Dedifferentiated amniotic fluid mesenchymal stem cell (primary cell): ENCODE data around the gene REELD1.
A peak's percentile ranks its signal among the peaks of the same experiment; 100 is the strongest.

Source experiments
- DNase-seq: peaks from one replicate; pipeline ENCODE4 v3.0.0-alpha.2; 2016; ENCODE audit errors: extremely low spot score

REELD1 gene

GRCh38 chr4:146214238-146214637, at the start of gene REELD1:
TSS of gene REELD1 (plus strand) at chr4:146214538. CDS start at chr4:146216953, 2,415 bp downstream.
- no peak for DNase-seq

GRCh38 chr4:146165221-146165620, 49.1 kb upstream of the REELD1 start:
- DNase-seq, result no peak

GRCh38 chr4:146165840-146166239, 48.5 kb upstream of the REELD1 start:
- peak; percentile 55 for DNase-seq

DNA sequence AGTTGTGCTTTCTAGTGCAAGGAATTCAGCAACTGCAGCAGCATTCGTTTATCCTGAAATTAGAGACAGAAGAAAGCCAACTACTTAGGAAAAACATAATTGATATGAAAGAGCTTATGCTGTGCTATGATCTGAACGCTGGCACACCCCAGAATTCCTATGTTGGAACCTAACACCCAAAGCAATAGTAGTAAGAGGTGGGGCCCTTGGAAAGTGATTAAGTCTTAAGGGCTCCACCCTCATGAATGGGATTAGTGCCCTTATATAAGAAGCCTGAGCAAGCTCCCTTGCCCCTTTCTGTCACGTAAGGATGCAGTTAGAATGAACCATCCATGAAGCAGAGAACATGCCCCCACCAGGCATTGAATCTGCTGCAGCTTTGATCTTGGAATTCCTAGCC, 44.2 kb upstream of the REELD1 start:
- DNase-seq, result no peak

GRCh38 chr4:146175541-146176453, 38.5 kb upstream of the REELD1 start, which contains the start of gene LSM6:
TSS of gene LSM6 (plus strand) at chr4:146175718. CDS start at chr4:146182922, 7,204 bp downstream.
- DNase-seq, result peak; percentile 88

DNA sequence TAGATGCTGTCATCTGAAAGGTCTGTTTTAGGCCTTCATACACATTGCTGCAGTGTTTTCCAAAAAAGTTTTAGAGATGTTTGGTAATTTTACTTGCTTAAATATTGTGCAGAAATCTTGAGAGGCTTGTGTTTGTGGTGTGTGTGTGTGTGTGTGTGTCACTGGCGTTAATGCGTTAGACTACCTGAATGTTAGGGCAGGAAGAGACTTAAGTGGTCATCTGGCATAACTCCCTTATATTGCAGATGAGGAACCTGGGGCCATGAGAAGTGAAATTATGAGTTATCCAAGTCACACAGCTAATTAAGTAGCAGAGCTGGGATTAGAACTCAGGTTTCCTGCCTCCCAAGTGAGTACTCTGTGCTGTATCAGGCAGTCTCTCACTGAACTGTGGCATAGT, 37.4 kb upstream of the REELD1 start:
- DNase-seq, result no peak

- no peak for DNase-seq
These were observed 36.2 kb upstream of the REELD1 start for GRCh38 chr4:146178126-146178525.

DNA sequence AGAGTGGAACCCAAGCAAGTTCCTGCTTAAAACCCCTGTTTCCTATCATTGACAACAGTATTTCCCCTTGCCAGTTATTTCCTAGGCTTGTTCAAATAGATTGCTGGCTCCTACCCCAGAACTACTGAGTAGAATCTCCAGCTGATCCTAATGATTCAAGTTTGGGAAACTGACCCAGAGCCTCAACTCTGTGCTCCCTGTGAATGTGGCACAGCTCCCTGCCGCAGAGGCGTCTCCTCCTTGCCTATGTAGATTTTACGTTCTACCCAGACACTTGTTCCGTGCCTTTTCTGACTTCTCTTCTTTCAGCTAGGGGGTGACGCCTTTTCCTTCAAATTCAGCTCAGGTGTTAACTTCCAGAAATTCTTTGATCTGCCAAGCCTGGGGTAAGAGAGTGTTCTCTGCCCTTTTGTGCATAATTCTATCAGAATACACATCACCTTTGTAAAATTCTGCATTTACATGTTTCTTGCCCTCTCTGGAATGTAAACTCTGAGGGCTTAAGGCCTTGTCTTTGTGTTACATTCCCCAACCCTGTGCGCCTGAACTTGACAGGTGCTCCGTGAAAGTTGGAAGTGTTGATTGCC, 34.5 kb upstream of the REELD1 start:
- DNase-seq, result no peak

DNA sequence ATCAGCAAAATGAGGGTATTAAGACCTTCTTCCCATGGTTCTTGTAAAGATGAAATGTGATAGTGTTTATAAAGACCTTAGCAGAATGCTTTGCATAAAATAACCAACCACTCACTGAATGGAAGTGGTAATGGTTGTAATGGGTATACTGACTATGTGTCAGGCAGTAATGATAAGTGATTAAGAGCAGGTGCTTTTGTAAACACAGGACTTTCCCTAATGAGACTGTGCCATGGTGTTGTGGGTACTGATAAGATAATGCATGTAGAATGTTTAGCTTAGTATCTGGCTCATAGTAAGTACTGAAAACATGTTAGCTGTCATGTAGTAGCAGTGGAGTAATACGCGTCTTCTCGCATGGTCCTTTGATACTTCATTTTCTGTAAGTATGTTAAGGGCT, 31.9 kb upstream of the REELD1 start:
- no peak for DNase-seq

GRCh38 chr4:146183209-146183608, 31.1 kb upstream of the REELD1 start:
- DNase-seq, result no peak

DNA sequence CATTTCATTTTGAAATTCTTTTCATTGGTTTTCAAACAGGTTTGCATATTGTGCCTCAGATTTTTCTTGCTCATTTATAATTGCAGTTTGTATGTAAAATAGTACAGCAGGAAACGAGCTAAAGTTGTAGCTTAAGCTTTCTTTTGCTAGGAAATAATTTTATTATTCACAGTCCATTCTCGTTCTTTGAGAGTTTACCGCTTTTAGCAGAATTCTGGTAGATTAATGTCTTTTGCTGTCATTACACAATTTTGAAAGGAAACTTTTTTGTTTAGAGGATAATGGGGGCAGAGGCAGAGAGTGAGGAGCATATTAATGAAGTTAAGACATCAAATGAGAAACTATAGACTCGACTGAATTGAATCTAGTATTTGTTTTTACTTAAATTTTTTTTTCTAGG, 28.3 kb upstream of the REELD1 start:
- DNase-seq, result no peak

DNA sequence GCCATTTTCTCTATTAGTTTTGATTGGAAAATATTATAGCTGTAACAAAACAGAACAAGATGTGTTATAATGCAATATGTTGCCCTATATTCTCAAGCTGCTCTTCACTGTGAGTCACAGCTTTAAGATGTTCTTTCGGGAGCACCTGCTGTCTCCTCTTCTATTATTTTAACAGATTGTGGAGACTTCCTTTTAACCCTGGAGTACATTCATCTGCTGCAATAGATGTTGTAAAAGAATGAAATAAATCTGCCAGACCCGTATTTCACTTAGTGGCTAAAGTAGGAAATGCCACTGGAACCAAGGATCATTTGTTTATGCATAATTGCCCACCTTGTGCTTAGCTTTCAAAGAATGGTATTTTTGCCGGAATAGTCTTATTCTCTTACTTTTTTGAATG, 27.7 kb upstream of the REELD1 start:
- DNase-seq, result no peak

DNA sequence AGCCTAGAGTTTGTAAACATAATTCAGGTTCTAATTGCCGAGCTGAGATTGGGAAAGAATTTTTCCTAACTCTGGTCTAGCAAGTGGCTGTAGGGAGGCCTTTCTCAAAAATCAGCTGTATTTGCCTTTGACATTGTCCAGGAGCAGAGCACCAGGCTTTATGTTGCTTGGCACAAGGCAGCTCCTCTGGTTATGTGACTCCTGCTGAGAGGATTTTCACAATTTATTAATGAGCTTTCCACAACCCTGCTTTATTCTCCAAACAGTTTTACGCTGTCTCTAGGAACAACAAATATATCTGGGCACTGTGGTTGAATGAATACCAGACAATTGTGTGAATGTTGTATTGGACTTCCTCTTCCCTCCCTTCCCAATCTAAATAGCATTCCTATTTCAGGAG, 23.9 kb upstream of the REELD1 start:
- DNase-seq, result no peak

DNA sequence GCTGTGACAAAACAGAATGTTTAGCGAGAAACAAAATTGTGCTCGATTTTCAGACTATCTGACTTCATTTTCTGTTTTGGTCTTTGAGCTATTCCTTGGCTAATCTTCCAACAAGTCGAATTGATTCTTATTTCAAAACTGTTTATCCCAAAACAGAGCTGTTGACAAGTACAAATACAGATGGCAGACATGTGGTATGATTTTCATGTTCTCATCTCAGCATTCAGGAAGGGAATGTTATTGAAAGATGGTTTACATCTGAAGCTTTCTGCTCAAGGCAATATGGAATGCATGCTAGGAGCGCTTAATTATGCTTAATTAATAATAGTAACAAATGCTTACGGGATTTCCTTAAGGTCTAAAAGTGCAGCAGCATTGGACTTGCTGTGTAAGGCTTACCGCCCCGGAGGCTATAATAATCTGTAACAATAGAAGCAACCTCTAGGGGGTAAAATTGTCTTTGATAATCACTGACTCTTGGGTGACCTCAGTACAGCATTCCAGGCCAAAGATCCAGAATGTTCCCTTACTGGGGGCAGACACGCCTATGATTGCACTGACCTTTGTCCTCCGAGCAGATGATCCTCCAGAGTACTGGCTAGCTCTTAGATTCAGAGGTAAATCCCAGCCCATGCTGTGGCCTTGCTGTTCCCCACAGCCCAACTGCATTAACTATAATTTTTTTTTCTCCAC, 22.4 kb upstream of the REELD1 start:
- no peak for DNase-seq

GRCh38 chr4:146193628-146194027, 20.7 kb upstream of the REELD1 start:
- no peak for DNase-seq

GRCh38 chr4:146194212-146194611, 20.1 kb upstream of the REELD1 start:
- no peak for DNase-seq

DNA sequence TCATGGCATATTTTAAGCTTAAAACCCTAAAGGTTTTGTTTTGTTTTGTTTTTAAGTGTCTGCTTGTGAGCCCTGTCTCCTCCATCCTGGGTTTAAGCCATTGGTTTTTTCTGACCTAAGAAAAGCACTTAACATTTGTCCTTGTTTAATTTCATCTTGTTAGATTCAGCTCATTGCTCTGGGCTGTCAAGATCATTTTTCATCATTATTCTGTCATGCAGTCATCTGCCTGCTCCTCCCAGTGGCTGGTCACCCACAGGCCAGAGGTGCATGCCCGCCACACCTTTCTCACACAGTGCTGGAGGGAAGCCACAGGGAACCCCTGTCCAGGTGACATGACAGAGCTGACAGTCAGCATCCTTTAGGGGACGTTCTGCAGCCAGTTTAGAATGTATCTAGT, 11.7 kb upstream of the REELD1 start:
- no peak for DNase-seq

- DNase-seq, result no peak
These were observed 6.9 kb upstream of the REELD1 start for GRCh38 chr4:146207410-146207809.

DNA sequence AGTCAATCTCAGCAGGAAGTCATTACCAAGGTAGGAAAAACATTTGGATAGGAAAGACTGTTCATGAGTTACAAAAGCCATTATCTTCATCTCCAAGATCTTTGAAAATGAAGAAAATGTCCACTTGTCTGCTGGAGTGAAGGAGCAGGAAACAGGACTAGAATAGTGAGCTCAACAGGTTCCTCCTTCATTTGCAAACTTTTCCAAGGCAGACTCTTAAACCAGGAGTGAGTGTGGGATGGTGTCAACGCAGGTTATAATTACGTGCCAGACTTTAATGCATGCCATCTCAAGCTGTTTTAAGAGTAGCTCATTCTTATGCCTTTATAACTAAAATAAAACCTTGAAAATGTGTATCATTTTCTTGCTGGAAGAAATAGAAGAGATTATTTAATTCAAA, 3.4 kb upstream of the REELD1 start:
- no peak for DNase-seq

- DNase-seq, result no peak
These were observed 2.9 kb upstream of the REELD1 start for GRCh38 chr4:146211440-146211839.

DNA sequence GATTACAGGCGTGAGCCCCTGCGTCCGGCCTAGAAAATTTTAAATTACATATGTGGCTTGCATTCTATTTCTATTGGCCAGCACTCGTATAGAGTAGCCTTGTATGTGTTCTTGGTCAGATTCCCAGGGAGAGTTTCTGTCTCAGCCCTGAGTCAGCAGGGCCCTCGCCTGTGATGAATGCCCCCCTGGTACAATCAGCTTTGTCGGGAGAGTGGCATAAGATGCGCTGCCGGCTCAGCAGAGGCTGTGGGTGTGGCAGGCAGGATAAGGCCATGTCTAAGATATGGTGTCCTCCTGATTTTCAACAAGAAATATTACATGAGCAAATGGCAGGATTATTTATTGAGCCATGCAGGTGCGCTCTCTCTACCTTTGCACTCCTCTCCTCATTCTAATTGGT, 1.6 kb upstream of the REELD1 start:
- no peak for DNase-seq

DNA sequence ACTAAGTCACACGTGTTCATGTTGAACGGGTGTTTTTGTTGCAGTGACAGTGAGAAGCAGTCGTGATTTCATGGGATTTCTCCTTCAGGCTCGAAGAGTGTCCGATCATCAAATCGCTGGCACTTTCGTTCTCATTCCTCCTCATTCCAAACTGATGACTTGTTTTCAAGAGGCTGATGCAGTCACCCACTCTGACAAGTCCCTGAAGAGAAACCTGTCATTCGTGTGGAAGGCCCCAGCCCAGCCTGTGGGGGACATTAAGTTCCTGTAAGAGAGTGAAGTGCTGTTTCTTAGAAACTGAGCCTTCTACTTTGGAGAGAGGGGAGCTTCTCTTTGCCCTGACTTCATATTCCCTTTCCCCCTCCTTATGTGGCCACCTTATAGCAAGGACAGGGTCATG, 8.0 kb downstream of the REELD1 start:
- DNase-seq, result no peak
